GM23248 (cell line): Measurements from ENCODE around the gene SLC4A5. TPM values are rescaled to one million over a fixed set of nuclear protein-coding genes. Genes with fewer than 3 reads are reported as not detected.

Experiments
- DNase-seq: peaks from one replicate; pipeline ENCODE4 v3.0.0-alpha.2; 2015
- H2AFZ ChIP-seq: fragments of 200-600 bp; sonication (generic); 2 replicates; pipeline ENCODE4 v1.6.1; 2016; ENCODE audit warnings: antibody characterized with exemption
- H3F3A ChIP-seq: fragments of 200-600 bp; sonication (generic); 2 replicates; pipeline ENCODE4 v1.6.1; 2016; ENCODE audit warnings: mild to moderate bottlenecking, antibody characterized with exemption, mixed run types; ENCODE audit not compliant: insufficient read depth
- H3K27ac ChIP-seq: fragments of 200-600 bp; sonication (generic); 2 replicates; pipeline ENCODE4 v1.5.1; 2016; ENCODE audit warnings: mild to moderate bottlenecking
- H3K27me3 ChIP-seq: fragments of 200-600 bp; sonication (generic); replicated peaks from 2 replicates; pipeline ENCODE4 v1.6.1; 2016; ENCODE audit warnings: mild to moderate bottlenecking; ENCODE audit not compliant: insufficient read depth
- H3K36me3 ChIP-seq: fragments of 200-600 bp; sonication (generic); 2 replicates; pipeline ENCODE4 v1.6.1; 2016; ENCODE audit warnings: low read depth, mild to moderate bottlenecking
- H3K4me1 ChIP-seq: fragments of 200-600 bp; sonication (generic); 2 replicates; pipeline ENCODE4 v1.6.1; 2016; ENCODE audit warnings: mild to moderate bottlenecking; ENCODE audit not compliant: insufficient read depth
- H3K4me2 ChIP-seq: fragments of 200-600 bp; sonication (generic); one replicate; pipeline ENCODE4 v1.6.1; 2016; ENCODE audit warnings: mild to moderate bottlenecking; ENCODE audit not compliant: unreplicated experiment
- H3K4me3 ChIP-seq: fragments of 200-600 bp; sonication (generic); 2 replicates; pipeline ENCODE4 v1.5.1; 2016; ENCODE audit warnings: mild to moderate bottlenecking
- H3K79me2 ChIP-seq: fragments of 200-600 bp; sonication (generic); 2 replicates; pipeline ENCODE4 v1.6.1; 2016; ENCODE audit warnings: mild to moderate bottlenecking; ENCODE audit not compliant: insufficient read depth
- H3K9ac ChIP-seq: fragments of 200-600 bp; sonication (generic); 2 replicates; pipeline ENCODE4 v1.6.1; 2016; ENCODE audit warnings: mild to moderate bottlenecking
- H3K9me2 ChIP-seq: fragments of 200-600 bp; sonication (generic); 2 replicates; pipeline ENCODE4 v1.6.1; 2016; ENCODE audit warnings: mixed run types, mild to moderate bottlenecking, moderate library complexity; ENCODE audit not compliant: insufficient read depth
- H3K9me3 ChIP-seq: fragments of 200-600 bp; sonication (generic); one replicate; pipeline ENCODE4 v1.6.1; 2017; ENCODE audit warnings: low read depth
- H4K20me1 ChIP-seq: fragments of 200-600 bp; sonication (generic); 2 replicates; pipeline ENCODE4 v1.6.0; 2016; ENCODE audit not compliant: insufficient read depth
- EZH2 ChIP-seq: fragments of 200-600 bp; sonication (generic); IDR thresholded peaks from 2 replicates; pipeline ENCODE4 v1.6.1; 2018; ENCODE audit warnings: antibody characterized with exemption, mild to moderate bottlenecking; ENCODE audit not compliant: insufficient read depth, poor library complexity, severe bottlenecking
- EZH2phosphoT487 ChIP-seq: fragments of 200-600 bp; sonication (generic); IDR thresholded peaks from 2 replicates; pipeline ENCODE4 v1.6.1; 2018; ENCODE audit warnings: antibody characterized with exemption, moderate library complexity, mild to moderate bottlenecking, low read depth; ENCODE audit not compliant: insufficient read depth
- WGBS, 2 experiments: methylation state at CpG; one replicate each; pipeline ENCODE4 v1.1.6; 2015 to 2017; ENCODE audit warnings: low lambda C conversion rate in 2 of 2, low coverage in 1 of 2; ENCODE audit errors: missing lambda C conversion rate in 2 of 2; 5-methylcytosine and 5-hydroxymethylcytosine counted together
- in situ Hi-C: fragments of 300-500 bp; cut with MboI; formaldehyde crosslinking; loops from 2 replicates; pipeline ENCODE4 v1.15.0; 2020
- polyA plus RNA-seq: library from polyadenylated mRNA; unstranded; fragments of >200 nt; fragmentation: Nextera tagmentation; extraction: Ambion mirVana; gene quantifications from 2 replicates; pipeline ENCODE4 v1.2.1, GENCODE V29; 2016
- total RNA-seq: library from RNA; depleted of rRNA; stranded (reverse); fragments of >200 nt; shearing (Covaris generic); gene quantifications from 2 replicates; pipeline ENCODE4 v1.2.3, GENCODE V29; 2014; rRNA removed

Gene SLC4A5, protein sequence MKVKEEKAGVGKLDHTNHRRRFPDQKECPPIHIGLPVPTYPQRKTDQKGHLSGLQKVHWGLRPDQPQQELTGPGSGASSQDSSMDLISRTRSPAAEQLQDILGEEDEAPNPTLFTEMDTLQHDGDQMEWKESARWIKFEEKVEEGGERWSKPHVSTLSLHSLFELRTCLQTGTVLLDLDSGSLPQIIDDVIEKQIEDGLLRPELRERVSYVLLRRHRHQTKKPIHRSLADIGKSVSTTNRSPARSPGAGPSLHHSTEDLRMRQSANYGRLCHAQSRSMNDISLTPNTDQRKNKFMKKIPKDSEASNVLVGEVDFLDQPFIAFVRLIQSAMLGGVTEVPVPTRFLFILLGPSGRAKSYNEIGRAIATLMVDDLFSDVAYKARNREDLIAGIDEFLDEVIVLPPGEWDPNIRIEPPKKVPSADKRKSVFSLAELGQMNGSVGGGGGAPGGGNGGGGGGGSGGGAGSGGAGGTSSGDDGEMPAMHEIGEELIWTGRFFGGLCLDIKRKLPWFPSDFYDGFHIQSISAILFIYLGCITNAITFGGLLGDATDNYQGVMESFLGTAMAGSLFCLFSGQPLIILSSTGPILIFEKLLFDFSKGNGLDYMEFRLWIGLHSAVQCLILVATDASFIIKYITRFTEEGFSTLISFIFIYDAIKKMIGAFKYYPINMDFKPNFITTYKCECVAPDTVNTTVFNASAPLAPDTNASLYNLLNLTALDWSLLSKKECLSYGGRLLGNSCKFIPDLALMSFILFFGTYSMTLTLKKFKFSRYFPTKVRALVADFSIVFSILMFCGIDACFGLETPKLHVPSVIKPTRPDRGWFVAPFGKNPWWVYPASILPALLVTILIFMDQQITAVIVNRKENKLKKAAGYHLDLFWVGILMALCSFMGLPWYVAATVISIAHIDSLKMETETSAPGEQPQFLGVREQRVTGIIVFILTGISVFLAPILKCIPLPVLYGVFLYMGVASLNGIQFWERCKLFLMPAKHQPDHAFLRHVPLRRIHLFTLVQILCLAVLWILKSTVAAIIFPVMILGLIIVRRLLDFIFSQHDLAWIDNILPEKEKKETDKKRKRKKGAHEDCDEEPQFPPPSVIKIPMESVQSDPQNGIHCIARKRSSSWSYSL
- total RNA-seq (0.32 and 0.38 TPM in 2 replicates), polyA plus RNA-seq (0.35 TPM in 1 of 2 replicates, not detected in the other)

DNA sequence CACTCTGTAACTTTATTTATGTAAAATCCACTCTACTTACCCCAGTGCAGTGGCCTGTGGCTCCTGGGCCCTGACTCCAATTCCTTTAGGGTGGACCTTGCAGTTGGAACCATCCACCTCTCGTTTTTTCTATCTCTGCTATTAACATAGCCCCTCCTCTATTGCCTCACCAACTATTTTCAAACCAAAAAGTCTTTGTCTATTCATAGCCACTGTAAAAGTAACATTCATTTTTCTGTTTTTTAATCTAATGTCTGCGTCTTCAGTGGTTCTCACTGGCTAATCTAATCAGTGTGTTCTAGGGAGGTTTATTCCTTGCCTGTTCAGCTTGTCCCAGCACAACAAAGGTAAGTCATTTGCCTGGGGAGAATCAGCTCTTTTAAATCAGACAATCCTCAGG is at the start of gene SLC4A5:
Gene SLC4A5 (minus strand): TSS at position 101 of the 400 bp plus-strand sequence. CDS start 28,393 bp downstream, outside the sequence.
- H3K27ac ChIP-seq, result no peak within 1 kb of the TSS
- no peaks in the 10 kb centered on the region for H3K9me2 ChIP-seq
- no peaks in the 10 kb centered on the region for H4K20me1 ChIP-seq
- H2AFZ ChIP-seq, result no peak within 1 kb of the TSS
- H3K79me2 ChIP-seq, result no peaks in the 10 kb centered on the region
- H3K36me3 ChIP-seq, result no peaks in the 10 kb centered on the region
- no peak within 1 kb of the TSS for H3K4me2 ChIP-seq
- in situ Hi-C loops, result no loop called here
- H3K4me1 ChIP-seq, result no peaks in the 10 kb centered on the region
- H3F3A ChIP-seq, result no peaks in the 10 kb centered on the region
- WGBS, 2 experiments, result 49 to 50% methylated on average over 2 of the region's 2 CpGs
- H3K9me3 ChIP-seq, result no peaks in the 10 kb centered on the region
- no peak within 1 kb of the TSS for H3K4me3 ChIP-seq
- H3K27me3 ChIP-seq, result no peaks in the 10 kb centered on the region
- DNase-seq, result no peak
- TF ChIP-seq EZH2phosphoT487, result no peak
- TF ChIP-seq EZH2, result no peak
- no peak within 1 kb of the TSS for H3K9ac ChIP-seq

DNA sequence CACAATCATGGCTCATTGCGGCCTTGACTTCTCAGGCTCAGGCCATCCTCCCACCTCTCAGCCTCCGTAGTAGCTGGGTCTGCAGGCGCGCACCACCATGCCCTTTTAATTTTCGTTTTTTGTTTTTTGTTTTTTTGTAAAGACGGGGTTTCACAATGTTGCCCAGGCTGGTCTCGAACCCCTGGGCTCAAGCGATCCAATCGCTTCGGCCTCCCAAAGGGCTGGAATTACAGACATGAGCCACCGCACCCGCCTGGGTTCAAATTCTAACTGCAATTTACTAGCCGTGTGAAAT is 49.2 kb upstream of the SLC4A5 start:
- in situ Hi-C loops, result no loop called here
- WGBS, 2 experiments, result 48 to 50% methylated on average over 13 of the region's 13 CpGs
- peaks cover 34% of the 10 kb centered on the region for H3K4me1 ChIP-seq
- peak overlapping the region; percentile 98 for H2AFZ ChIP-seq
- no peak for DNase-seq
- peak overlapping the region; percentile 94 for H3K4me2 ChIP-seq
- no peak for TF ChIP-seq EZH2phosphoT487
- no peak for TF ChIP-seq EZH2
- H3K4me3 ChIP-seq, result peak overlapping the region; percentile 89
- no peaks in the 10 kb centered on the region for H3K9me3 ChIP-seq
- H3K36me3 ChIP-seq, result no peaks in the 10 kb centered on the region
- no peaks in the 10 kb centered on the region for H3K9me2 ChIP-seq
- H3F3A ChIP-seq, result peaks cover 15% of the 10 kb centered on the region
- peaks cover 42% of the 10 kb centered on the region for H3K79me2 ChIP-seq
- peak overlapping the region; percentile 88 for H3K9ac ChIP-seq
- H3K27ac ChIP-seq, result no peak overlapping the region
- H4K20me1 ChIP-seq, result no peaks in the 10 kb centered on the region
- H3K27me3 ChIP-seq, result no peaks in the 10 kb centered on the region

DNA sequence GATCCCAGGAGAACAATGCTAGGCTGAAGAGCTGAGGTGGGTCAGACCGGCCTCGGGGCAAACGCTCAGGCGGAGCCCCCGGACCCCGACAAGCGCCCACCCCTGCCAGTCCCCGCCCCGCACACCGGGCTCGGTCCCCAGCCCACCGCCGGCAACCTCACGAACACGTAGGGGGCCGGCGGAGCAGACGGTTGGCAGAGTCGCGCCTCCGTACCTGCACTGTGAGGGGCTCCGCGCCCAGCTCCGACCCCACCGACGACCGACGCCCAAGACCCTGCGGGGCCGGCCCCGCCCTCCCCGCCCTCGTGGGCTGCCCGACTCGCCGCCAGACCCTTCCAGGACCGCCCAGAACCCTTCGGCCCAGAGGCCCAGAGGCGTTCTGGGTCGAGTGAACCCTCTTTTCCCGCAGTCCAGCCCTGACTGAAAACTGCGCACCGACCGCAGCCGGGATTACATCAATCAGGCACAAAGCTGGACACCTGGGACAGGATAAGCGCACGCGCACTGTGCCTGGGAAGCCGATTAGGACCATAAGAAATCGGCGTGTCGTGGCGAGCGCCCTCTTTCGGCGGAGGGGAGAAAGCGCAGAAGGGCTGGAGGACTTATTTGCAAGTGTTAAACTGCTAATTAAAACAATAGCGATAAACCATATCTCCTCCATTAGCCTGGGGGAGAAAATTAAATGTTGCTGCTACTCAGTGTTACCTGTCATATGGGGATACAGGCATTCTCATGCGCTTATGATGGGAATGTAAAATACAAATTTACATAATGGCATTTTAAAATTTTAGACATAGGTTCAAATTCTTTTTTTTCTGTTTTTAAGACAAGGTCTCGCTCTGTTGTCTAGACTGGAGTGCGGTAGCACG is 48.6 kb upstream of the SLC4A5 start:
- H3K4me1 ChIP-seq, result peaks cover 39% of the 10 kb centered on the region
- peak overlapping the region; percentile 75 for H3K27ac ChIP-seq
- H3F3A ChIP-seq, result peaks cover 19% of the 10 kb centered on the region
- H3K9me3 ChIP-seq, result no peaks in the 10 kb centered on the region
- peak overlapping the region; percentile 88 for H3K9ac ChIP-seq
- no peaks in the 10 kb centered on the region for H3K9me2 ChIP-seq
- H3K36me3 ChIP-seq, result no peaks in the 10 kb centered on the region
- in situ Hi-C loops, result no loop called here
- H3K79me2 ChIP-seq, result peaks cover 47% of the 10 kb centered on the region
- peak overlapping the region; percentile 98 for H2AFZ ChIP-seq
- H3K27me3 ChIP-seq, result no peaks in the 10 kb centered on the region
- H3K4me3 ChIP-seq, result peak overlapping the region; percentile 89
- WGBS, 2 experiments, result 2 to 3% methylated on average over 36 to 61 of the region's 62 CpGs
- peak; percentile 92 for DNase-seq
- no peak for TF ChIP-seq EZH2phosphoT487
- no peak for TF ChIP-seq EZH2
- H3K4me2 ChIP-seq, result peak overlapping the region; percentile 94
- no peaks in the 10 kb centered on the region for H4K20me1 ChIP-seq
